ENCODE measurements around the gene RNFT2. TPM values are rescaled to one million over a fixed set of nuclear protein-coding genes. Genes with fewer than 3 reads are reported as not detected.

Gene RNFT2
- total RNA-seq, 1 experiment from 2014 or later: 29.5 TPM

- Histone ChIP-seq H3T11ph (ENCODE audit: low read length) (no peak overlapping the region), H3K27me3 (ENCODE audit: insufficient read depth, low read length) (no peaks in the 10 kb centered on the region), H2BK5ac (ENCODE audit: insufficient read length, low read length) (no peak overlapping the region), H3K4ac (ENCODE audit: low read depth, low read length) (no peak overlapping the region), H2BK20ac (ENCODE audit: low read depth, low read length, poor library complexity, severe bottlenecking) (no peak overlapping the region), H3K56ac (ENCODE audit: insufficient read length, low read depth, low read length) (no peak overlapping the region), H3K9ac (ENCODE audit: extremely low read depth, insufficient read length, low read length) (no peak overlapping the region), H3K79me2 (ENCODE audit: insufficient read depth, low read length) (no peaks in the 10 kb centered on the region), H4K8ac (replicated peaks; ENCODE audit: insufficient read length, low read depth, low read length) (no peak overlapping the region), H2BK15ac (ENCODE audit: low read depth, low read length) (no peak overlapping the region), H3K79me1 (ENCODE audit: insufficient read depth, low read depth, low read length, poor library complexity, severe bottlenecking) (no peaks in the 10 kb centered on the region), H3K14ac (ENCODE audit: insufficient read depth, low read length) (no peak overlapping the region), H2BK120ac (ENCODE audit: low read depth, low read length, poor library complexity, severe bottlenecking) (no peak overlapping the region), H3K4me2 (ENCODE audit: insufficient read depth, insufficient read length, low read length) (no peak overlapping the region), H2BK12ac (ENCODE audit: insufficient read length, low read depth, low read length) (no peak overlapping the region), H3K27ac (ENCODE audit: insufficient read length, low read depth, low read length) (no peak overlapping the region), H4K5ac (ENCODE audit: insufficient read length, low read depth, low read length) (no peak overlapping the region), H3K23ac (ENCODE audit: insufficient read length, low read depth, low read length) (no peak overlapping the region), H4K91ac (ENCODE audit: insufficient read length, low read depth, low read length) (no peak overlapping the region), H3K18ac (ENCODE audit: insufficient read length, low read depth, low read length) (no peak overlapping the region), H3K23me2 (ENCODE audit: insufficient read length, low read depth, low read length, poor library complexity, severe bottlenecking) (no peaks in the 10 kb centered on the region), H2AK5ac (ENCODE audit: insufficient read length, low read length) (no peak overlapping the region), H3K9me3 (ENCODE audit: control insufficient read depth, low read depth, low read length) (no peaks in the 10 kb centered on the region), H4K20me1 (ENCODE audit: control insufficient read depth, insufficient read depth, insufficient read length) (no peaks in the 10 kb centered on the region), H2AFZ (ENCODE audit: low read length) (no peak overlapping the region), H3K4me1 (ENCODE audit: insufficient read depth, low read length) (peaks cover 2% of the 10 kb centered on the region; the same call in 1 of the 2 replicates)
- whole genome bisulfite sequencing (ENCODE audit: extremely low coverage, insufficient read length, low lambda C conversion rate): no CpG with 5 or more reads among the region's 8 CpGs
- peaks cover 19 to 21% of the 10 kb centered on the region in 2 experiments for H3K4me1 Mint-ChIP-seq
- TF ChIP-seq CTCF (conservative IDR thresholded peaks at IDR 0.05): no peak
- no peaks in the 10 kb centered on the region; a peak in 1 of 5 replicates for H3K9me3 Mint-ChIP-seq
- no peak overlapping the region for H3K27ac Mint-ChIP-seq
- H3K27me3 Mint-ChIP-seq (ENCODE audit: low read depth): peaks cover 16% of the 10 kb centered on the region
- DNase-seq: no peak
- no peak overlapping the region for H3K4me3 Mint-ChIP-seq
- H3K36me3 Mint-ChIP-seq (ENCODE audit: insufficient read depth in 1 of 3, low read depth in 3 of 3): peaks cover 0 to 4% (median 0%) of the 10 kb centered on the region in 3 experiments; a peak in 1 of 7 replicates
Measured at GRCh38 chr12:116698116-116698515, 40.0 kb upstream of the RNFT2 start.

Measured in H9 (cell line).